Superior temporal gyrus (tissue), 1 donor: ENCODE measurements around the gene PLA2G4F.
A peak's percentile ranks its signal among the peaks of the same experiment; 100 is the strongest.

Experiments
- DNase-seq: peaks from one replicate; pipeline ENCODE4 v3.0.0-alpha.2; 2016; ENCODE audit errors: extremely low spot score

Gene PLA2G4F

DNA sequence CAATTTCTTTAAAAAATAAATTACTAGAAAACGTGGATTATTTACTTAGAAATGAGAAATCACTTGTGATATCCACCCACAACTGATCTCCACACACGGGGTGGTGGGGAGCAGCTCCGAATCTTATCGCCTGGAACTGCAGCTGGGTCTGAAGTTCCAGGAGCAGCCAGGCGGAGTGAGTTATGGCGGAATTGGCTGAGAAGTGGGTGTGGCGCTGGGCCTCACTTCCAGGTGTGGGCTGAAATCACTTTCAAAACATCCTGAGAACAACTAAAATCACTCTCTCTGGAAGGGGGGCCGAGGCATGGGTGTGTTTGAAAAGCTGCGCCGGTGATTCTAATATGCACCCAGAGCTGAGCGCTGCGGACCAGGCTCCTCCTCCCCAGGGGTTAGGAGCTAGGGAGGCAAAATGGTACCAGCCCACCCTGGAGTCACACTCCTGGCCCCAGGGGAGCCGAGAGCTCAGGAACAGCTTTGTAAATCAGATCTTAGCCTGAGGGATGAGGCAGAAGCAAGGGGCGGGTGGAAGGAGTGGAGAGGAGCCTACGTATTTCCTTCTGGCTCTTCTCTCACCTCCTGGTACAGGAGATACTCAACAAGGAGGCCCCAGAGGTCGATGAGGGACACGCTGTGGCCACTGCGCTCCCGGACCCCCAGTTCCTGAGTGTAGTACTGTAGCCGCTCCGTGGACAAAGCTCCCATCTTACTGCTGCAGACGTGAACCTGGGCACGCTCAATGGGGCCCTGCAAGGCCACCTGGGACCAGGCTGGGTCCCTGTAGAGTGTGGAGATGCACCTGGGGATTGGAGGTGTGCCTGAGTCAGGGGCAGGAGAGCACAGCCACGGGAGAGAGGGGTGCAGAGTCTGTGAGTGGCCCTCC, 9.6 kb downstream of the PLA2G4F start:
- DNase-seq: no peak

DNA sequence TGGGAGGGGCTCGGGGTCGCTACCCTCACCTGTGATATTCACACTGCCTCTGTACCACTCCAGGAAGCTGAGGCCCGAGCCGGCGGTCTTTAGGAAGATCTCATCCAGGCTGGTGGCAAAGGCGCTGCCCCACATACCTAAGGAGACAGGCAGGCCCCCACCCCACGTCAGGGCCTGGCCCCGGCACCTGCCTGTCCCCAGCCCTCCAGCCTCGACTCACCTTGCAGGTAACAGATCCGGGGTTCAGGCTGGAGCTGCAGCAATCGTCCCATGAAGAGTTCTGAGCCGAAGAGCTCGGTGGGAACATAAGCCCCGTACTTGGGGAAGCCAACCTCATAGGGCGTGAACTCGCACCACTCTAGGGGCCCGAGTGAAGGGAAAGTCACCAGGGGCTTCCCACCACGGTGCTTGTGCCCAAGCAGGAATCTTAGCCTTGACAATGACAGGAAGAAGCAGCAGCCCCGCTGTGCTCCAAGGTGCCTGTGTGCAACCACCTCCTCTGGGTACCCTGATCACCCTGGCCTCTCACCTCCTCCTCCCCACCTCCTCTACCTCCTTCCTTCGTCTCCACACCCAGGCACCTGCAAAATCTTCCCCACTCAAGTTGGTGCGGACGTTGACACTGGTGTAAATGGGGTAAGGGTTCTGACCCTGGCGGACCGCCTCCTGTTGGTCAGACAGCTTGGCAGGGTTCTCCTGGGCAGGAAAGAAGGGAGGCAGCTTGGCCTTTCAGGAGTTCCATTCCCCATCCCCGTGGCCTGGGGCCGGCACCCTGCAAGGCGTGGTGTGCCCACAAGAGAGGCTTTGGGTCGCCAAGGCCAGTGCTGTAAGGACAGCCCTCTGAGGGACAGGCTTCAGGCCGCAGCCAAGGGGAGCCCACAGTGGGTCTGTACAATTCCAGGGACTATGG, 10.6 kb downstream of the PLA2G4F start:
- DNase-seq: no peak

DNA sequence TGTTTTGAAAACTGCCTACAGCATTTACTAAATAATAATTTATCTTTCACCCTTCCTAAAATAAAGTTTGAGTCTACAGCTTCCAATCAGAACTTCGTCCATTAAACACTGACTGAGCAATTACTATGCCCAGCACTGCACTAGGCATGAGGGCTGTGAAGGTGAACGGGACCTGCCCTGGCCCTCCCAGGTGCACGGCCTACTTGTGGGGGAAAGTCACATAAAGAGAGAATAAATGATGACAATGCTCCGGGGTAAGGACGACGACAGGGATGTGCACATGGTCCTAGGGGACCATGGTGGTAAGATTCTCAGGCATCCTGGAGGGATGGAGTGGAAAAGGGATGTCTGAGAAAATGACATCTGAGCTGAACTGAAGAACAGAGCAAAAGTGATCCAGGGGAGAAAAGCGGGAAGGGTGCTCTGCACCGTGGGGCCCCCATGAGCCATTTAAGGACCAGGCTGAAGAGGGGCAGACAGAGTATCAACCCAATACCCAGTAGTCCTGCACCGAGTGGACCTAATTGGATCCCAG, 11.5 kb downstream of the PLA2G4F start:
- DNase-seq: no peak

DNA sequence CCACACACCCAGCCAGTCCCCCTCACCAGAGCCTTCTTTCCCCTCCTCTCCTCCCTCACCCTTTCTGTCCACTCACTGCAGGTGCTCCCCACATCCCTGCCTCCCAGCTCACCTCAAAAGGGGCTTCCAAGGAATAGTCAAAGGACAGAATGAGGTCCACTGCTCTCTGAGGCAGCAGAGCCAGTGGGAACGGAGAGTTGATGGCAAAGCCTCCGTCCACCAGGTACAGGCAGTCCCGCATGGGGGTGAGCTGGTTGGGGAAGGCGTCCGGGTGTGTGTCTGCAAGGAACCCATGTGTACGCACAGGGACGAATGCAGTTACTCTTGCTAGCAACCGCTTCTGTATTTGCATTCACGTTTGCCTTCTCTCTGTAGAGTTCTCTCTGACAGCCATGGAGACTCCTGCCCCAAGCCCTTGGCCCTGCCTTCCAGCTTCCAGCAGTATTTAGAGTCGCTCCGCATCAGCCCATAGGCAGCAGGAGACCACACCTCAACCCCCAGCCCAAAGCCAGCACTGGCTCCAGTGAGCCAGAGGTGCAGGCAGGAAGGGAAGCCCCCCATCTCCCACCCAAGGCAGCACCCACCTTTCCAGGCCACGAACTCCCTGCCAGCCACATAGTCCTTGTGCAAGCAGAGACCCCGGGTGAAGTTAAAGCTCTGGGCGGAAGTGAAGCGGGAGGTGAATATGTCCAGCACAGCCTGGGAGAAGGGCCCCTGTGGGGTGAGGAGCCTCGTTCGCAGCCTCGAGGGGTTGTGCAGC, 12.4 kb downstream of the PLA2G4F start:
- DNase-seq: no peak

DNA sequence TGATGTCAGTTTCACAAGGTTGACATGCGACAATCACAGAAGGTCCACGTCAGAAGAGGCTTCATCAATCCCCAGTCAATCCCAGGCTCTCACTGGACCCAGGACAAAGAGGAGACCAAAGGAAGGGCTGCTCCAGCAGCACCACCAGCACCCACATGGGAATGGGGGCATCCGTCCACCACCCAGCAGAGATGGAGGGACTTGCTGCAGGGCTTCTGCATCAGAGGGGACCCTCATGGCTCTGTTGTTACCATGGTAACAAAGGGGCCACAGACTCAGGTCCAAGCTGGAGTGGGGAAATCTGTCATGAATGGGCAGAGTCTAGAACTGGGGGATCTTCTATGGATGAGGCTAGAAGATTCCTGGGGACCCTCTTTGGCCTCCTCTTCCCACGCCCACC, 13.1 kb downstream of the PLA2G4F start:
- no peak for DNase-seq

DNA sequence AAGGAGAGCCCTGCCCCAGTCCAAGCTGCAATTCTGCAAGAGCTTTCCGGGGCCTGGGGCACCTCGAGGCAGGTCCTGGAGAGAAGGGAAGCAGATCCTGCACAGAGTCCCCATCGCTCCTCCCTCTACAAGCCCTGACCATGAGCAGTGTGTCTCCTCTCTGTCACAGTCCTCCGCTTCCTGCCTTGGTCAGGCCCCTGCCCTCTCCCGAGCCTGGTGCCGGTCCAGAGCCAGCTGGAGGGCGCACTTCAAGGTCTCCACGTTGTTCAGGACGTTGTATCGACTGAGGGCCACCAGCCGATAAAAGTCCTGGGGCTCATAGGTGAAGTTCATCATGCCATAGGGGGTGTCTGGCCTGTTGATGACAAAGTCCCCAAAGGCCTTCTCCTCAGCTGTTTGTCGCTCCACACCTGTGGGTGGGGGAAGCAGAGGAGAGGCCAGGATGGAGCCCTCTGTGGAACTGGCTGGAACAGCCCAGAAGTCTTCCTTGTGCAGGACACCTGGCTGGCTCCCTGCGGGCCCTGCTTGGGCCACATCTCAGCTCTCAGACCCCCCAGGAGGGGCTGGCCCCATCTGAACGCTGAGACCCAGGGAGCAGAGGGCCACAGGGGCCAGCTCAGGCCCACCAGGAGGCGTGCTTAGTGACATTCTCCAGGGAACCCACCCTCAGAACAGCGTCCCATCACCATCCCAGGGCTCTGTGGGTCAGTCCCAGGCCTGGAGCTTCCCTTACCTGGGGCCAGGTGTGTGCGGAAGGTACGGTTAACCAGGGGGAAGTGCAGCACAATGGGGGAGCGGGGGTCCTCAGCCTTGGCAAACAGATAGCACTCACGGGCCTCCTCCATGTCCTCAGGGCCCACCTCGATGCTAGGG, 14.4 kb downstream of the PLA2G4F start:
- no peak for DNase-seq

DNA sequence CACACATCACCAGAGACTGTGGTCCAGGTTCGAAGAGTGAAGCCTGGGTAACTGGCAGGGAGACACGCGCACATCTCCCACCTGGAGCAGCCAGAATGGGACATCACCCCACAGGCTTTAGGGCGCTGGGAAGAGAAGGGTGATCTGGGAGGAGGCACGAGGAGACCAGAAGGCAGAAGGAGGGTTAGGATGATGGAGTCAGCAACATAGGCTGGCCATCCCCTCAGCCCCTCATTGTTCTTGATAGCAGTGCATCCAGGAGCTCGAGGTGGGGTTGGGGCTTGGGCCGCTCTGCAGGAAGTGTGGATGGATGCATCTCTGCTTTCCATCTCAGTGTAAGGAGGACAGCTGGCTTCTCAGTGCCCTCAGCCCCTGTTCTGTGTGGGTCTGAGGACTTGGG, 15.2 kb downstream of the PLA2G4F start:
- no peak for DNase-seq

DNA sequence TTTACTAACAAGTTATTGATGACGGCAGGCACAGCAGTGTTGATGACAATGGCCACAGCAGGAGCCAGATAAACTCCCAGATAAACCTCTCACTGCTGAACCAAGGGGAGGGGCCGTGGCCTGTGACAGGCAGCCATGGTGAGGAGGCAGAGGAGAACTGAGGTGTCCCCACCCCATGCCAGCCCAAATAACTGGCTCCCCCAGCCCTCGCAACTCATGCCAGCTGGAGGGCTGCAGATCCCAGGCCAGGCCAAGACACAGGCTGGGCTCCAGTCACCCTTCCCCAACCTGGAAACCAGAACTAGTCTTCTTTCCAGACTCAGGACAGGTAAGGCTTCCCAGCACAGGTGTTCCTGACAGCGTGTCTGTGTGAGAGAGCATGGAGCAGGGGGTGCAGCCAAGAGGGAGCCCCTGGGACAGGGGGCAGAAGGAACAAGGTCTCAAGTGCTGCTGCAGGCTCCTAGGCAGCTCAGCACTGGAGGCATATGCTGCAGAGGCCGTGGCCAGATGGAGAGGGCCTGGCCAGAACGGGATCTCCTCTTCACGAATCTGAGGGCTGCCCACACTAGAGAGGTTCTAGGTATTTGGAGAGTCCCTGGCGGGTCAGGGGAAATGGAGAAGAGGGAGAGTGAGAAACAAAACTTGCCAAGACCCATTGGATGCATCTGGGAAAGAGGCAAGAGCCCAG, 15.9 kb downstream of the PLA2G4F start:
- no peak for DNase-seq

DNA sequence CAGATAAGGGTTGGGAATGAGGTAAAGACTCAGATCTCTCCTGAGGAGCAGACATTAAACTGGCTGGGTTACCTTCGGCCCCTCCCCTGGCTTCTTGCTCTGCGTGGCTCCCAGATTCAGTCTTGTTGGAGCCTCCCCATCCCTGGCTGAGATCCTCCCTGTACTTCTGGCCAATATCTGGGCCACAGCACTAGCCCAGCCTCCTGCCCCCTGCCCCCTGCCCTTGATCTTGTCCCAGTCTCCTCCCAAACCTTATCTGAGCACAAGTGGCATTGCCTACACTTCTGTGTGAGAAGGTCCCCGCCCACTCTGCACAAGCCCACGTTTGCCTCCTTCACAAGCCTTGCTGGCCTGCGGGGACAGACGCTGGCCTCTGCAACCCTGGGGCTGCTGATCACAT, 16.8 kb downstream of the PLA2G4F start:
- DNase-seq: no peak

DNA sequence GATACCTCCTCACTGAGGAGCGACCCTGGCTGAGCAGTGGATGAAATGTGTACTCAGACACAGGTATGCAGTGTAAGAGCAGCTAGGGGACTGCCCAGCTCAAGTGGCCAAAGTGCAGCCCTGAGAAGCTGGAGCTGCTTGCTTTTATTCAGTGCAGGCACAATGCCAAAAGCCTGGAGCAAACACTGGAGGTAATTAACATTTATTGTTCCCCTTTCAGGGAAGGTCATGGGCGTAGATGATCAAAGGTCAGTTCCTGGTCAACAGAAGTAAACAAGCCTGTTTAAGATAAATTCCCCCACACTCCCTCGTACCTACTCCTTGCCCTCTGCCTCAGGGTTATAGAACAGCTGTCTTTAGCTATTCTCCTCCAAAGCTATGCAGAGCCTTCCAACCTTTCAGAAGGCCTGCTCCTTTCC, 17.5 kb downstream of the PLA2G4F start:
- no peak for DNase-seq

DNA sequence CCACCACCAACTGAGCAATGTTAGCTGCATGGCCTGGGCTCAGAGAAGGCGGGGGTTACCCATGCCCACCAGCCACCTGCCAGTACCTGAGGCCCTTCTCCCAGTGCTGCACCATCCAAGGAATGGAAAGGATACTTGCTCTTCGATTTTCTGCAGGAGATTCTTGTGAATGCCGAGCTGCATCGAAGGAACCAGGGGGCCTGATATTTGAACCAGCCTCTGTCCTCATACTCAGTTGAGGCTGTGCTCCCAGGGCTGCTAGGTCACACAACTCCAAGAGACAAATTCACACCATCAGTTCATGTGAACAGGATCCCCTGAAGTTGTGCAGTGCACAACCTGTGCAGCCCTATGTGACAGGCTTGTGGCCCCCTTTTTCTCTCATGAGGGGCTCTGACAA, 18.0 kb downstream of the PLA2G4F start:
- DNase-seq: no peak

DNA sequence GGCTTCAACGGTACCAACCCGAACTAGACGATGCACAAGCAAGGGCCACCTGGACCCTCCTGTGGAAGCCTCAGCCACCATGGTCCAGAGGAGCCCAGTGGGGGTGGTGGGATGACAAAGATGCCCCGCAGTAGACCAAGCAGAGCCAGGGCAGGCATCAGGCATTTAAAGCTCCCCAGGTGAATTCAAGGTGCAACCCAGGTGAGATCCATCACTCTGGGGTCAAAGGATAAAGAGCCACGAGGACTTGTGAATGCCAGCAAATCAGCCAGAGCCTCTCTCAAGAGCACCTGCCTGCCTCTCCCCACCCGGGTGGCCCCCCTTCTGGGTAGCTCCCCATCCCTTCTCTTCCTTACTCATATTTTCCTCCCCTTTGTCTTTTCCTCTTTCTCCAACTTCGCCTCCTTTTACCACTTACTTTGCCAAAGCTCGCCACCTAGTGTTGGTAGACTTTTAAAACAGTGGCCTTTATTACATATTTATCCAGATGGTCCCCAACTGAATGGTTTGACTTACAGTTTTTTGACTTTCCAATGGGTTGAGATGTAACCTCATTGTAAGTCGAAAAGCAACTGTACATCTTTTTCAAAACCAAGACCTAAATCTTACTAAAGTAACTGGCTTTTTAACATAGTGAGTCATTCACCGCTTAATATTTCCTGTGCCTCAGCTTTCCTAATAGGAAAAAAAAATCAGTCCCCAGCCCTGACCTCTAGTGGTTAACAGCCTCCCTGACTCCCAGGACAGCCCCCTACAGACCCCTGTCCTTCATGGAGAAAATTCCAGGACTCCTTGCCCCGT, 18.8 kb downstream of the PLA2G4F start:
- peak; percentile 84 for DNase-seq

DNA sequence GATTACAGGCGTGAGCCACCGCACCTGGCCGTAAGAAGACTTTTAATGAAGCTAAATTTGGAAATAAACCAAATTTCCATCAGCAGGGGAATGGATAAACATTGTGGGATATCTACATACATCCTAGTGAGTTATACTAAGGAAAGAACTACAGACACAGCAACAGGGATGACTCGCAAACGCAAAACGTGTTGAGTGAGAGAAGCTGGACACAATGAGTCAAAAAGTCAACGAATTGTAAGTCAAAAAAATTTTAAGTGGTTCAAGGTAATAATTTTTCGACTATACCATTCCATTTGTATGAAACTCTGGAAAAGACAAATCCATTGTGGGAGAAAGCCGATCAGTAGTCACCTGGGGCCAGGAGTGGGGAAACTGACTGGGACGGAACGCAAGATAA, 19.9 kb downstream of the PLA2G4F start:
- DNase-seq: no peak

DNA sequence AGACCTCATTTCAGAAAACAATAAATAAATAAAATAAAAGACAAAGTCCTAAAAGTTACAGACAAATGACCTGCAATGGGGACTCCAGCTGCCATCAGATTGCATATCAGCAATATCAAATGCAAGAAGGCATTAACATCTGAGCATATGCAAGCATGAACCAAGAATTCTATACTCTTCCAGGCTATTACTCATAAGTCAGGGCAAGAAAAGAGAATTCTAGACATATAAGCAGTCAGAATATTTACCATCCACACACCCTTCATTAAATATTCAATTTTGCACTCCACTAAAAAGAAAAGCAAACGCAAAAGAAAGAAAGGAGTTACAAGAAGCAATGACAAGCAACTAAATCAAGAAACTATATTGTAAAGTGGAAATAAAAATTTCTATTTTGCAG, 21.1 kb downstream of the PLA2G4F start:
- no peak for DNase-seq

DNA sequence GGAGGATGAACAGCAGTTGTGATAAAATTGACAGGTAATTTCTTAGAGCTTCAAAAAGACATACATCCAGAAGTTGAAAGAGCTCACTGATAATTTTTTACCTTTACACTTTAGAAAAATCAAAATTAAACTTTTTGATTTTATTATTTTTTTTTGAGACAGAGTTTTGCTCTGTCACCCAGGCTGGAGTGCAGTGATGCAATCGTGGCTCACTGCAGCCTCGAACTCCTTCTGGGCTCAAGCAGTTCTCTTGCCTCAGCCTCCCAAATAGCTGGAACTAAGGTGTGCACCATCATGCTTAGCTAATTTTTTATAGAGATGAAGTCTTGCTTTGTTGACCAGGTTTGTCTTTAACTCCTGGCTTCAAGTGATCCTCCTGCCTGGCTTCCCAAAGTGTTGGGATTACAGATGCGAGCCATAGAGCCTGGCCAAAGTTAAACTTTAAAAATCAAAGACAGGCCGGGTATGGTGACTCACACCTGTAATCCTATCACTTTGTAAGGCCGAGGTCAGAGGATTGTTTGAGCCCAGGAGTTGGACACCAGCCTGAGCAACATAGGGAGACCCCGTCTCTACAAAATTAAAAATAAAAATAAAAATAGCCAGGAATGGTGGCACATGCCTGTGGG, 21.7 kb downstream of the PLA2G4F start:
- DNase-seq: no peak

DNA sequence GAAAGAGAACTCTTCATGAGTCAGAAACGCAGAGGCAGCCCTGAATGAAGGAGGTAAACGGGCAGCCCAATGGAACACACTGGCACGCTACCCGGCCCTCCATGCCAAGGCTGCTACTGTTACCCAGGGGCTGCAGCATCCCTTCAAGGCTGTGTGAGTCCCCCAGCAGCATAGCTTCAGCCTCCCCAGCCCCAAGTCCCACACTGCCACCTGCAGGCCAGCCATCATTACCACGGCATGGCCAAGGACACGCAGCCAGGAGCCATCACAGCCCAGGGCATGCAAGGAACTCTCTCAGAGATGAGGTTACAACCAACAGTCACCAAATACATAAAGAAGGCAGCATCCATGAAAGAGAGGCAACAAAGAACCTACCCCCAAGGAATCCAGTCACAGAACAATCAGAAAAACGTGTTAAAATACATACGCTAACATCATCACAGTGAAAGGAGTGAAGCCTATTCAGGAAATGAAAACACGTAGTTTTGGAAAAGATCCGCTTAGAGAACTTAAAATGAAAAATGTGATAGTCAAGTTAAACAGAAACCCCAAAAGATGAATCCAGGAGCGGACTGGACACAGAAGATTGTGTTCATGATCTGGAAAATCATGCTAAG, 22.4 kb downstream of the PLA2G4F start:
- DNase-seq: no peak

DNA sequence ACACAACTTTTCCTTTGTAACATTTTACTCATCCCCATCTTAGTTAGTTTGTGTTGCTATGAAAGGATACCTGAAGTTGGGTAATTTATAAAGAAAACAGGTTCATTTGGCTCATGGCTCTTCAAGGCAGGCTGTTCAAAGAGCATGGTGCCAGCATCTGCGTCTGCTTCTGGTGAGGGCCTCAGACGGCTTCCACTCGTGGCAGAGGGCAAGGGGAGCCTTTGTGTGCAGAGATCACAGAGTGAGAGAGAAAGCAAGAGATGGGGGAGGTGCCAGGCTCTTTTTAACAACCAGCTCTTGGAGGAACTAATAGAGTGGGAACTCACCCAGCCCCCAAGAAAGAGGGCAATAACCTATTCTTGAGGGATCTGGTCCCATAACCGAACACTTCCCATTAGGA, 23.1 kb downstream of the PLA2G4F start:
- no peak for DNase-seq
